Epithelial cell of proximal tubule (primary cell): Measurements from ENCODE around the gene ALDH18A1. TPM values are rescaled to one million over a fixed set of nuclear protein-coding genes. Genes with fewer than 3 reads are reported as not detected.
"Not testable (repeated sequence)": the region's sequence is repeated elsewhere in the genome, so short reads cannot be mapped to it uniquely, and the experiment has no call there.

Source experiments
- DNase-seq: peaks from one replicate; pipeline ENCODE4 v3.0.0-alpha.2; 2011; ENCODE audit warnings: low read depth
- H3K4me3 ChIP-seq: 2 replicates; pipeline ENCODE4 v1.5.1; 2011; ENCODE audit warnings: low read depth, mild to moderate bottlenecking, low read length
- CTCF ChIP-seq: conservative IDR thresholded peaks from 2 replicates; pipeline ENCODE4 v1.5.1; 2012; ENCODE audit warnings: low read depth, mild to moderate bottlenecking, low read length
- total RNA-seq: library from RNA; depleted of rRNA; stranded (reverse); fragments of >200 nt; gene quantifications from 2 replicates; pipeline ENCODE4 v1.2.3, GENCODE V29; 2015

ALDH18A1 gene
- total RNA-seq, 1 donor from 2014 or later: 91.8 TPM

GRCh38 chr10:95691281-95691680 lies 34.8 kb upstream of the ALDH18A1 start:
- TF ChIP-seq CTCF: no peak
- no peak for DNase-seq
- no peak overlapping the region for H3K4me3 ChIP-seq

- H3K4me3 ChIP-seq: no peak overlapping the region
- no peak for TF ChIP-seq CTCF
- DNase-seq: no peak
Observed at GRCh38 chr10:95688648-95689047, 32.1 kb upstream of the ALDH18A1 start.

DNA sequence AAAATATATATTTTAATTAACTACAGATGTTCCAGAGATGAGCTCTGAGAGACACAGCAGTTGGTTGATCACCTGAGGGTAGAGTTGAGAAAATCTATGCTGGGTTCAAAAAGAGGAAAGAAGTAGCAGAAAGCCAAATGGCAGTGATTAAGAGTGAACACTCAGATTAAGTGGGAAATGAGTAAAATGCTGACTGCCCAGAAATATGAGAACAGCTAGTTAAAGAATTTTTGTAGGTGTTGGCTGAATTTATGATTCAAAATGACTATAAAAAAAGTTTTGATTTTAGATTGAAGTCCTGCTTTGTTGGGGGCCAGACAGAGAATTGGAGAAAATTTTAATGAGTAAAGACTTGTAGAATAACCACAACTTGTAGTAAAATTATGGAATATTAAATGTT lies 27.5 kb upstream of the ALDH18A1 start:
- no peak for TF ChIP-seq CTCF
- no peak overlapping the region for H3K4me3 ChIP-seq
- DNase-seq: no peak

- no peak for DNase-seq
- H3K4me3 ChIP-seq: no peak overlapping the region
- no peak for TF ChIP-seq CTCF
Observed at GRCh38 chr10:95675403-95676116, 19.0 kb upstream of the ALDH18A1 start.

GRCh38 chr10:95674643-95675042 lies 18.1 kb upstream of the ALDH18A1 start:
- DNase-seq: no peak
- TF ChIP-seq CTCF: no peak
- no peak overlapping the region for H3K4me3 ChIP-seq

DNA sequence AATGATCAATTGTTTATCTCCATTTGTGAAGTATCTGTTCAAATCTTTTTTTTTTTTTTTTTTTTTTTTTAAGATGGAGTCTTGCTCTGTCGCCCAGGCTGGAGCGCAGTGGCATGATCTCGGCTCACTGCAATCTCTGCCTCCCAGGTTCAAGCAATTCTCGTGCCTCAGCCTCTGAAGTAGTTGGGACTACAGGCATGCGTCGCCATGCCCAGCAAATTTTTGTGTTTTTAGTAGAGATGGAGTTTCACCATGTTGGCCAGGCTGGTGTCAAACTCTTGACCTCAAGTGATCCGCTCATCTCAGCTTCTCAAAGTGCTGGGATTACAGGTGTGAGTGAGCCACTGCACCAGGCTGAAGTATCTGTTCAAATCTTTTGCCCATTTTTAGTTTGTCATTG lies 16.1 kb upstream of the ALDH18A1 start:
- not testable (repeated sequence) for DNase-seq, H3K4me3 ChIP-seq

- H3K4me3 ChIP-seq: no peak overlapping the region
- DNase-seq: no peak
- TF ChIP-seq CTCF: no peak
Observed at GRCh38 chr10:95664543-95664942, 8.0 kb upstream of the ALDH18A1 start.

- no peak for TF ChIP-seq CTCF
- DNase-seq: no peak
- H3K4me3 ChIP-seq: no peak overlapping the region
Observed at GRCh38 chr10:95663496-95663895, 7.0 kb upstream of the ALDH18A1 start.
